HG02973 (cell line): ENCODE measurements around the gene TCP11L2.

ENCODE experiments used
- ATAC-seq: cut with Tn5 transposase; IDR thresholded peaks from one replicate; pipeline ENCODE4 v1.9.1; 2021; ENCODE audit warnings: moderate library complexity; ENCODE audit not compliant: unreplicated experiment

The TCP11L2 gene

DNA sequence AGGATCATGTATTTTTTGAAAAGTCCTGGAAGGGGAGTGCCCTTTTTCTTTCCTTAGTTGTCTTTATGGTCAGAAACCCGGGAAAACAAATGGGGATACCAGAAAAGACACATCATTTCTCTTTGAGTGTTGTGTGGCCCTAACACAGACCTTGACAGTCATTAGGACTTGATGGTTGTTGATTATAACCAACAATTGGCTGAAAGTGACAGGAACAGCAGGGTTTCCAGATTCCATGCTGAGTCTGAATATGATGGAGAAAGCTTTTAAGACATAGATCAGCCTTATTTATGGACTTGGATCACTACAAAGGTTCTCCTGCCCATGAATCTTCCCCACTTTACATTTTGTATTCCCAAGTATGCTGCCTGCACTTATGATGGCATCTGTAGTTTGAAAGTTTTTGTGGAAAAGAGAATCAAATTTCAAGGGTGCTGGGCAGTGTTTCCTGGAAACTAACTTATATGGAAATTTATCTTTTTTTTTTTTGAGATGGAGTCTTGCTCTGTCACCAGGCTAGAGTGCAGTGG, 85.4 kb downstream of the TCP11L2 start:
- ATAC-seq: no peak

DNA sequence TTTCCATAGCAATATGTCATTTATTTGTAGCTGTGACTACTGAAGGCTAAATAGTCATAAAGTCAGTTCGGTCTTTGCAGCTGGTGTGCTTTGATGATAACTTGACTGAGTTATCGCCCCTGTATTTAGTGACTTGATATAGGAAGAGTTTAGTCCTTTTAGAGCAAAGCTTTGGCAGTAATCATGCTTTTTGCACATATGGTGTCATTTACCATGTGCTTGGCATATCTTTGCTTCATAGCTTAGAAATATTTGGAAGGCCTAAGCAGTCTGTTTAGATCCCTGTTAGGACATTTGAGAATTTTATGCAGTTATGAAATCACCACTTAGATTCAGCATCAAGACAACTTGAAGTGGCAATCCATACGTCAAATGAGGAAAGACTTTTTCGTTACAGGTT, 86.6 kb downstream of the TCP11L2 start:
- ATAC-seq: no peak

DNA sequence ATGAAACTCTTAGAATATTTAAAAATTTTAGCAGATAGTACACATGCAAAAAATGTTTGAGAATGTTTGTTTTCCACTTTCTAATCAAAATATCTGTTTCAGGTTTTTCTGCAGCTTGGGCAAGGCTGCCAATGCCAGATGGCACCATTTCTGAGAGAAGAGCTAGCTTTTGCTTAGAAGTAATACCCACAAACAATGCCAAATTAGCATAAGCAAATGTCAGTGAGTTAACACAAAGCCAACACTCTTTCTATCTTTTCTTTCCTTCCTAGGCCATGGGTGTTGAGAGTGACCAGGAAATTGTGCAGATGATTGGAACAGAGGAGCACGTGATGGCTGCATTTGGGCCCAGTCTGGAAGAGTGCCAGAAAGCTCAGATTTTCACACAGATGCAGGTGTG, 90.2 kb downstream of the TCP11L2 start:
- no peak for ATAC-seq
